ENCODE measurements around the gene ALDH1L2.

Gene ALDH1L2

DNA sequence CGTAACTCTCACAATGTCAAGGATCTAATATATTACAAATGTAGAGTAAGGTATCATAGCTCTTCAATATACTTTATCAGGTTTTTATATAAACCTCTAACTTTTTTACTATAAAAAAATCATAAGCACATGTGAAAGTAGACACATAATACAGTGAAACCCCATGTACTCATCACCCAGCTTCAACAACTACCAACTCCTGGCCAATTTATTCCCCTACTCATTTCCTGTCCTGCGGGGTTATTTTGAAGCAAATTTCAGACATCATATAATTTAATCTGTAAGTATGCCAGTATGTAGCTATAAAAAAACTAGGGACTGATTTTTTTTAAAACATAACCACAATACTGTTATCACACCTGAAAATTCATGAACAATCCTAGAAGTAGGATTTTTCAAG is 50.4 kb downstream of the ALDH1L2 start:
- no peak for DNase-seq
- WGBS (ENCODE audit: extremely low coverage, insufficient coverage, insufficient read length): no CpG with 5 or more reads among the region's 2 CpGs
- H2AFZ ChIP-seq (ENCODE audit: insufficient read depth, low read length, poor library complexity): no peak overlapping the region

DNA sequence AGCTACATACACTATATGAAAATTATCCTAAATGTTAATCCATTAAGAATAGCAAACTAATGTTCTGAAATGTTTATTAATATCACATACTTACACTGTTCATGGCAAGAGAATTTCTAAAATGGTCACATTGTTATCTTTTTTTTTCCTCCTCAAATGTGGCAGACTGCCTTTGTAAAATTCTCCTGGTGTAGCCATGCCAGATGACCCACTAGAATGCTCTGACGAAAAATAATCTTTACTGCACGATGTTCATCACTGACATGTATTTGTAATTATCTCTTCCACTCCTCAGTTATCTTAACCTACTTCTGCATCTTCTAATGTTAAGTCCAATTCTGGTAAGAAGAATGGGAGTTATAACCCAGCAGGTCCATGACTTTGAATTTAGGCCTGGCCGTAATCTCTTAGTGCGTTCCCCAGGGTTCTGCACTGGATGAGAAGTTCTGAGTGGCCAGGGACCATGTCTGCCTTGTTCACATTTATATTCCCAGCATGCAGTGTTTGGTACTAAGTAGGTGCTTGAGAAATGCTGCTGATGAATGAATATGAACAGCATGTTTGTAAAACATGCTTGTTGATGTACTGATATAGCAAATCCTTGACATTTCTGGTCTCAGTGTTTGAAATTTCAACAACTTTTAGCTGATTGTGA is 51.4 kb downstream of the ALDH1L2 start:
- H4K91ac ChIP-seq (ENCODE audit: low read depth, low read length): no peak overlapping the region
- H3K14ac ChIP-seq (ENCODE audit: low read length): no peak overlapping the region
- no peak overlapping the region for H3K4me3 ChIP-seq (ENCODE audit: low read depth, low read length)
- peak; percentile 13 to 85 for DNase-seq
- no peak overlapping the region for H3K4me2 ChIP-seq (ENCODE audit: low read length)
- no peak overlapping the region for H2BK12ac ChIP-seq (ENCODE audit: low read length)
- no peak overlapping the region for H4K12ac ChIP-seq (ENCODE audit: low read depth, low read length)
- no peaks in the 10 kb centered on the region for H3K79me1 ChIP-seq (ENCODE audit: low read length)
- no peak overlapping the region for H3K27ac ChIP-seq (ENCODE audit: low read depth, low read length)
- H2BK5ac ChIP-seq (ENCODE audit: low read depth, low read length, poor library complexity): no peak overlapping the region
- H3K23ac ChIP-seq (ENCODE audit: low read length): no peak overlapping the region
- H4K8ac ChIP-seq (ENCODE audit: low read depth, low read length): no peak overlapping the region
- H3K79me2 ChIP-seq (ENCODE audit: control insufficient read depth, insufficient read depth, low read length, poor library complexity): no peaks in the 10 kb centered on the region
- H2AK5ac ChIP-seq (ENCODE audit: low read length): no peak overlapping the region
- no peaks in the 10 kb centered on the region for H3K36me3 ChIP-seq (ENCODE audit: control insufficient read depth in 1 of 2, insufficient read depth in 2 of 2, low read length in 2 of 2)
- no peak overlapping the region for H2BK120ac ChIP-seq (ENCODE audit: insufficient read depth, low read length, poor library complexity)
- peaks cover 2% of the 10 kb centered on the region for H3K9me3 ChIP-seq (ENCODE audit: insufficient read depth, low read depth, low read length)
- H3K18ac ChIP-seq (ENCODE audit: low read length): no peak overlapping the region
- no peak overlapping the region for H2AFZ ChIP-seq (ENCODE audit: insufficient read depth, low read length, poor library complexity)
- H3K27me3 ChIP-seq (ENCODE audit: insufficient read depth, low read length): no peaks in the 10 kb centered on the region
- H3K9ac ChIP-seq (ENCODE audit: low read length): no peak overlapping the region
- H3K4ac ChIP-seq (ENCODE audit: low read depth, low read length): no peak overlapping the region
- no CpG with 5 or more reads among the region's 4 CpGs for WGBS (ENCODE audit: extremely low coverage, insufficient coverage, insufficient read length)
- no peaks in the 10 kb centered on the region for H3K4me1 ChIP-seq (ENCODE audit: control insufficient read depth in 1 of 2, insufficient read depth in 2 of 2, low read length in 2 of 2)

More for the DNA sequence above, 50.4 kb downstream of the ALDH1L2 start:
- Histone ChIP-seq H3K4me3 (ENCODE audit: low read depth, low read length) (no peak overlapping the region), H3K36me3 (ENCODE audit: control insufficient read depth in 1 of 2, insufficient read depth in 2 of 2, low read length in 2 of 2) (no peaks in the 10 kb centered on the region), H3K27me3 (ENCODE audit: insufficient read depth, low read length) (no peaks in the 10 kb centered on the region), H2AK5ac (ENCODE audit: low read length) (no peak overlapping the region), H3K79me2 (ENCODE audit: control insufficient read depth, insufficient read depth, low read length, poor library complexity) (no peaks in the 10 kb centered on the region), H4K91ac (ENCODE audit: low read depth, low read length) (no peak overlapping the region), H3K79me1 (ENCODE audit: low read length) (no peaks in the 10 kb centered on the region), H3K4ac (ENCODE audit: low read depth, low read length) (no peak overlapping the region), H3K14ac (ENCODE audit: low read length) (no peak overlapping the region), H3K18ac (ENCODE audit: low read length) (no peak overlapping the region), H3K27ac (ENCODE audit: low read depth, low read length) (no peak overlapping the region), H2BK5ac (ENCODE audit: low read depth, low read length, poor library complexity) (no peak overlapping the region), H3K4me1 (ENCODE audit: control insufficient read depth in 1 of 2, insufficient read depth in 2 of 2, low read length in 2 of 2) (no peaks in the 10 kb centered on the region), H3K23ac (ENCODE audit: low read length) (no peak overlapping the region), H4K12ac (ENCODE audit: low read depth, low read length) (no peak overlapping the region), H3K9me3 (ENCODE audit: insufficient read depth, low read depth, low read length) (peaks cover 2% of the 10 kb centered on the region), H2BK120ac (ENCODE audit: insufficient read depth, low read length, poor library complexity) (no peak overlapping the region), H2BK12ac (ENCODE audit: low read length) (no peak overlapping the region), H3K4me2 (ENCODE audit: low read length) (no peak overlapping the region), H3K9ac (ENCODE audit: low read length) (no peak overlapping the region), H4K8ac (ENCODE audit: low read depth, low read length) (no peak overlapping the region)

DNA sequence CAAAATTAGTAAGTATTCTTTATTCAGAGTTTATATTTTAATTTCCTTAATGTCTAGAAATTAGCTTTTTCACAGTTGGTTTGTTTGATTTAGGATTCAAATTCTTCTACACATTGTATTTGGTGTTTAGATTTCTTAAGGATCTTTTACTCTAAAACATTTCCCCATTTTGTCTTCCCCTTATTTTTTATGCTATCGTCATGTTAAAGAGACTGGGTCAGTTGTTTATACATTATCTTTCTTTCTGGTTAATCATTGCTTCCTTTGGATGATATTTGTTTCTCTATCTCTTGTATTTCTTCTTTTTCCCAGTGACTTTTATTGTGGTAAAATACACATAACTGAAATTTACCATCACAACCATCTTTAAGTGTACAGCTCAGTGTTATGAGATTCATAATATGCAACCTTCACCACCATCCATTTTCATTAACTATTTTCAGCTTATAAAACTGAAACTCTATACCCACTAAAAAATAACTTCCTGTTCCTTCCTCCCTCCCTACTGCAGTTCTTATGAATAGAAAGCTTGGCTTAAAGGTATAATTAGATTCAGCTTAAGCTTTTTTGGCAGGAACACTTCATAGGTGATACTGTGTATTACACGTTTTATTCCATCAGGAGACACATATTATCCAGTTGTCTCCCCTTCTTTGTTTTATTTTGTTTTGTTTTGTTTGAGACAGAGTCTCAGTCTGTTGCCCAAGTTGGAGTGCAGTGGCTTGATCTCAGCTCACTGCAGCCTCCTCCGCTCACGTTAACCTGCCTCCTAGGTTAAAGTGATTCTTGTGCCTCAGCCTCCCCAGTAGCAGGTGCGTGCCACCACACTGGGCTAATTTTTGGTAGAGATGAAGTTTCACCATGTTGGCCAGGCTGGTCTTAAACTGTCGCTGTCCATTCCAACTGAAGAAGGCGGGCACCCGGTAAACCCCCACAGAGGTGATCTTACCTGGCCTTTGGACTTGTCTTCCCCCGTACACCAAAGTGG is 53.1 kb downstream of the ALDH1L2 start:
- Histone ChIP-seq H4K91ac (ENCODE audit: low read depth, low read length) (no peak overlapping the region), H2AK5ac (ENCODE audit: low read length) (no peak overlapping the region), H3K9ac (ENCODE audit: low read length) (no peak overlapping the region), H2BK5ac (ENCODE audit: low read depth, low read length, poor library complexity) (no peak overlapping the region), H4K8ac (ENCODE audit: low read depth, low read length) (no peak overlapping the region), H2BK120ac (ENCODE audit: insufficient read depth, low read length, poor library complexity) (no peak overlapping the region), H3K79me2 (ENCODE audit: control insufficient read depth, insufficient read depth, low read length, poor library complexity) (no peaks in the 10 kb centered on the region), H3K27me3 (ENCODE audit: insufficient read depth, low read length) (no peaks in the 10 kb centered on the region), H2BK12ac (ENCODE audit: low read length) (no peak overlapping the region), H3K79me1 (ENCODE audit: low read length) (no peaks in the 10 kb centered on the region), H3K9me3 (ENCODE audit: insufficient read depth, low read depth, low read length) (peaks cover 2% of the 10 kb centered on the region), H3K14ac (ENCODE audit: low read length) (no peak overlapping the region), H3K4me3 (ENCODE audit: low read depth, low read length) (no peak overlapping the region), H3K4me2 (ENCODE audit: low read length) (no peak overlapping the region), H3K27ac (ENCODE audit: low read depth, low read length) (no peak overlapping the region), H3K4ac (ENCODE audit: low read depth, low read length) (no peak overlapping the region), H3K36me3 (ENCODE audit: control insufficient read depth in 1 of 2, insufficient read depth in 2 of 2, low read length in 2 of 2) (no peaks in the 10 kb centered on the region), H4K12ac (ENCODE audit: low read depth, low read length) (no peak overlapping the region), H3K18ac (ENCODE audit: low read length) (no peak overlapping the region), H3K23ac (ENCODE audit: low read length) (no peak overlapping the region), H2AFZ (ENCODE audit: insufficient read depth, low read length, poor library complexity) (no peak overlapping the region), H3K4me1 (ENCODE audit: control insufficient read depth in 1 of 2, insufficient read depth in 2 of 2, low read length in 2 of 2) (no peaks in the 10 kb centered on the region)
- no CpG with 5 or more reads among the region's 9 CpGs for WGBS (ENCODE audit: extremely low coverage, insufficient coverage, insufficient read length)
- DNase-seq: no peak

DNA sequence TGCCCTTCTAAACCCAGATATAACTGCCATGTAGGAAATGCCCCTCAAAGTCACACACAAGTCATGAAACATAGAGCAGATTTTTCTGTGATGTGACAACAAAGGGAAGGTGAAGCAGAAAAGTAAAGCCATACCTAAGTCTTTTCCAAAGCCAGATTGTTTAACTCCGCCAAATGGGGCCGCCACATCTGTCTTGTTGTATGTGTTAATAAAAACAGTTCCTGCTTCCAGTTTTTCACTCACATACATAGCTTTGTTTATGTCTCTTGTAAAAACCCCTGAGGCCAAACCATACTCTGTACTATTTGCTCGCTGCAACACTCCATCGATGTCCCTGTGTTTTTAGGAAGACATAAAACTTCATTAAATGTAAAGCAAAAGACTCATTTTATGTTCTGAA is 57.8 kb downstream of the ALDH1L2 start:
- WGBS (ENCODE audit: extremely low coverage, insufficient coverage, insufficient read length): no CpG with 5 or more reads among the region's 4 CpGs
- H3K14ac ChIP-seq (ENCODE audit: low read length): no peak overlapping the region
- no peak overlapping the region for H2AFZ ChIP-seq (ENCODE audit: insufficient read depth, low read length, poor library complexity)
- peaks cover 2% of the 10 kb centered on the region for H3K79me1 ChIP-seq (ENCODE audit: low read length)
- H3K4me3 ChIP-seq (ENCODE audit: low read depth, low read length): no peak overlapping the region
- no peak for DNase-seq
- H3K27ac ChIP-seq (ENCODE audit: low read depth, low read length): no peak overlapping the region
- no peak overlapping the region for H4K12ac ChIP-seq (ENCODE audit: low read depth, low read length)
- H3K36me3 ChIP-seq (ENCODE audit: control insufficient read depth in 1 of 2, insufficient read depth in 2 of 2, low read length in 2 of 2): no peaks in the 10 kb centered on the region
- no peaks in the 10 kb centered on the region for H3K27me3 ChIP-seq (ENCODE audit: insufficient read depth, low read length)
- no peak overlapping the region for H3K23ac ChIP-seq (ENCODE audit: low read length)
- H3K9ac ChIP-seq (ENCODE audit: low read length): no peak overlapping the region
- H2AK5ac ChIP-seq (ENCODE audit: low read length): no peak overlapping the region
- peaks cover 4% of the 10 kb centered on the region in 2 experiments for H3K4me1 ChIP-seq (ENCODE audit: control insufficient read depth in 1 of 2, insufficient read depth in 2 of 2, low read length in 2 of 2)
- no peak overlapping the region for H2BK5ac ChIP-seq (ENCODE audit: low read depth, low read length, poor library complexity)
- no peak overlapping the region for H4K91ac ChIP-seq (ENCODE audit: low read depth, low read length)
- no peak overlapping the region for H4K8ac ChIP-seq (ENCODE audit: low read depth, low read length)
- H3K4me2 ChIP-seq (ENCODE audit: low read length): no peak overlapping the region
- H2BK12ac ChIP-seq (ENCODE audit: low read length): no peak overlapping the region
- H3K4ac ChIP-seq (ENCODE audit: low read depth, low read length): no peak overlapping the region
- H3K9me3 ChIP-seq (ENCODE audit: insufficient read depth, low read depth, low read length): peaks cover 1% of the 10 kb centered on the region
- no peaks in the 10 kb centered on the region for H3K79me2 ChIP-seq (ENCODE audit: control insufficient read depth, insufficient read depth, low read length, poor library complexity)
- H3K18ac ChIP-seq (ENCODE audit: low read length): no peak overlapping the region
- no peak overlapping the region for H2BK120ac ChIP-seq (ENCODE audit: insufficient read depth, low read length, poor library complexity)
